HG03025 (cell line): ENCODE results near the gene CDC14B.
"Not testable (repeated sequence)": the region's sequence is repeated elsewhere in the genome, so short reads cannot be mapped to it uniquely, and the experiment has no call there.

Source experiments
- ATAC-seq: cut with Tn5 transposase; IDR thresholded peaks from one replicate; pipeline ENCODE4 v1.9.1; 2021; ENCODE audit warnings: mild to moderate bottlenecking, moderate library complexity; ENCODE audit not compliant: unreplicated experiment, low FRiP score

CDC14B gene

DNA sequence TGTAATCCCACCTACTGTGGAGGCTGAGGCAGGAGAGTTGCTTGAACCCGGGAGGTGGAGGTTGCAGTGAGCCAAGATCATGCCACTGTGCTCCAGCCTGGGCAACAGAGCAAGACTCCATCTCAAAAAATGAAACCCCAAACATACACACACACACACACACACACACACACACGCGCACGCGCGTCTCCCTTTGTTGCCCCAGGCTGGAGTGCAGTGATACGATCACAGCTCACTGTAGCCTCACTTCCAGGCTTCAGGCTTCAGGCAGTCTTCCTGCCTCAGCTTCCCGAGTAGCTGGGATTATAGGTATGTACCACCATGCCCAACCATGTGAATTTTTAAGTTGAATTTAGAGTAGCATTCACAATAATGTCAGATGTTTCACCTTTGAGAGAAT, 13.9 kb upstream of the CDC14B start:
- not testable (repeated sequence) for ATAC-seq

DNA sequence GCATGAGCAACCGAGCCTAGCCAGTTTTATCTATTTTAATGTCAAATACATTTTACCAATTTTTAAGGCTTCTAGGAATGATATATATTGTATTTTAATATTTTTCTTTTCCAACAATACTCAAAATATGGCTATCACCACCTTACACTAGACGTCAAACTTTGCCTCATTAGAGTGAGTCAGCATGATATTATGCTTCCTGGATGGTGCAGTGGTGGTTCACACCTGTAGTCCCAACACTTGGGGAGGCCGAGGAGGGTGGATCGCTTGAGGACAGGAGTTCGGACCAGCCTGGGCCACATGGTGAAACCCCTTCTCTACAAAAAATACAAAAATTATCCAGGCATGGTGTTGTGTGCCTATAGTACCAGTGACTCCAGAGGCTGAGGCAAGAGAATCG, 7.3 kb upstream of the CDC14B start:
- ATAC-seq = no peak

DNA sequence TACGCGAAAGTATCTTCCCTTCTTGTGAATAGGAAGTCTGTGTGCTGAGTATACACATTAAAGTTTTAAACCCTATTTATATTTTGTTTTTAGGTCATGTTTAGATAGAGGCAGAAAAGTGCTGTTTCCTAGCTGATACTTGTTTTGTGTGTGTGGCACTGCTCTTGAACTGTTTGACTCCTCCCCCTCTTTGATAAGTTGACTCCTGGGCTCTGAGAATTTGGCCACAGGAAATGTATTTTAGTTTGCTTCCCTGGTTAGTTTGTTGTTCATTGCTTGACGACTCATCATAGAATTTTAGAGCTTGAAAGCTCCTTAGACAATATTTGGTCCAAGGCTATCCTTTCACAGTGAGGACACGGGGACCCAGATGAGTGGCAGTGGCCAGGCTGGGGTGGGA, 2.0 kb upstream of the CDC14B start:
- ATAC-seq = no peak

DNA sequence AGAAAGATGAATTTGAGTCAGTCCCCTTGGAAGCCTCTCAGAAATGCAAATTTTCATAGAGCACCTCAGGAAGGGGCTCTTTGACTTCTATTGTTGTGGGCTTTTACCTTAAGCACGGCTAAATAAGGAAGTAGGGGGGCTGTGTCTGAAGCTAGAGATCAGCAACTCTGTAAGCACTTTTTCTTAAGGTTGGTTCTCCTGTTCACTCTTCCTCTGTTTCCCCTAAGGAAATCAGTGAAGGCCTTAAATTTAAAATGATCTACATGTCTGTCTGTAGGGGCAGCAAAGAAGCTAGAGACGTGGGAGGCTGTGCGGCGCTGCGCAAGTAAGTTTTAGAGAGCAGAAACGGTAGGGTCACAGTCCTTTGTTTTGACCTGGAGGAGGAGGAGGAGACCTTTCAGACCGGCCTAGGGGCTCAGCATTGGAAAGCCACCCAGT, 1.2 kb upstream of the CDC14B start:
- ATAC-seq = no peak

DNA sequence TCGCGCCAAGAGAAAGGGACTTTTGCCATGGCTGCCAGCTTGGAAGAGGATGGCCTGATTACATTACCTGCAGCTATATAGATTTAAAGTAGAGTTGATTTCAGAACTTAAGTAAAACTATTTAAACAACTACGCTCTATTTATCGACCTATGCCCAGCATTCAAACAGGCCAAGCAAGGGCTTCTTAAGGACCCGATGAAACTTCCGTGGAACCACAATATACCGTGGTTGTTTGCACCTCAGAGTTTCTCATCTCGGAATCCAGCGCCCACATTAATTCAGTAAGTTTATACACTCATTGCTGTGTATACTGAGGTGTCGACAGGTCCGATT, 505 bp upstream of the CDC14B start:
- ATAC-seq = no peak

DNA sequence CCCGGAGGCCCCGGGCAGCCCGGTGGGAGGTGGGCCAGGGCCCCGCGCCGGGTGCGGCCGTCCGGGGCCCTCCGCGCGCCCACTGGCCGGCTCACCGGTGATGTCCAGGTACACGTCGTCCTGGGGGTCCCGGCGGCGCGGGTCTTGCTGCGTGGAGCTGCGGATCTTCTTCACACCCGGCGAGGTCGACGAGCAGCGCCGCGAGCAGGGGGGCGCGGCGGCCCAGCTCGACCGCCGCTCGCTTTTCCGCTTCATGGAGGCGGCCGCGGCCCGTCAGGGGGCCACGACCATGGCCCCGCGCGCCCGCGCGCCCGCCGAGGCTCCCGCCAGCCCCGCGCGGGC, 548 bp downstream of the CDC14B start:
- ATAC-seq = no peak

DNA sequence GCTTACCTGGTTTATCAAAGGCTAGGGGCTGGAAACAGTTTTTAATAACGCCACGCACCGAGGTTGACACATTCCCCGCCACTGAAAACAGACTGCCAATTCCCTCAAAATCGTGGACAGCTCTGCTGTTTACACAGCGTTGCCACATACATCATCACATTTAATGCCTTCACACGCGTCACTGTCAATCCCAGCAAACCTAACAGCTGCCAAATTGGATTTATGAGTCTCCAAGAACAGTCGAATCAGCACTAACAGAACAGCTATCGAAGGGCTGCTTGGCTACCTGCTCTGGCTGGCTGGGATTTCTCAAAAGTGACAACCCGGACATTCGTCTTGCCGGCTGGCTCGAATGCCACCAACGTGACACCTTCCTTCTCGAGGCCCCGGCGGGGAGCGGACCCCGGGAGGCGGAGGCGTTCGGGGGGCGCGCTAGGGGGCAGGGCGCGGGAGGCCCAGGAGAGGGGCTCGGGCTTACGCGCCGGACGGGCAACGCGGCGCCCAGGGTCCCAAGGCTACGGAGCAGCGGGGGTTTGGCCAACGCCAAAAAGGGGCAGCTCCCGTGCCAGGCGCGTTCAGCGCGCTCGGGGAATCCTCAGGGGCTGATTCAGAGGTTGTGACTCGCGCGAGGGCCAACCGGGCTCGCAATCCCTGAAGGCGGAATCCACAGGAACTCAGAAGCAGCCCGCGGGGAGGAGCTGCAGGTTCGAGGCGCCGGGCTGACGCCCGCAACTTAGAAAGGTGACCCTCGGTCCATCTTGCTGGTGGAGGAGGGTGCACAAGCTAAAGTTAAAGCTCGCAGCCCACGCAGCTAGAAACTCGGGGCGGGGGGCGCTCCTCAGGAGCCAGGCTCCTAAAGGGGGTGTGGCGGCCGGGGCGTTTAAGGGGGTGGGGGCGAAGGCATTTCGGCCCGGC, 1.2 kb downstream of the CDC14B start:
- ATAC-seq = no peak

DNA sequence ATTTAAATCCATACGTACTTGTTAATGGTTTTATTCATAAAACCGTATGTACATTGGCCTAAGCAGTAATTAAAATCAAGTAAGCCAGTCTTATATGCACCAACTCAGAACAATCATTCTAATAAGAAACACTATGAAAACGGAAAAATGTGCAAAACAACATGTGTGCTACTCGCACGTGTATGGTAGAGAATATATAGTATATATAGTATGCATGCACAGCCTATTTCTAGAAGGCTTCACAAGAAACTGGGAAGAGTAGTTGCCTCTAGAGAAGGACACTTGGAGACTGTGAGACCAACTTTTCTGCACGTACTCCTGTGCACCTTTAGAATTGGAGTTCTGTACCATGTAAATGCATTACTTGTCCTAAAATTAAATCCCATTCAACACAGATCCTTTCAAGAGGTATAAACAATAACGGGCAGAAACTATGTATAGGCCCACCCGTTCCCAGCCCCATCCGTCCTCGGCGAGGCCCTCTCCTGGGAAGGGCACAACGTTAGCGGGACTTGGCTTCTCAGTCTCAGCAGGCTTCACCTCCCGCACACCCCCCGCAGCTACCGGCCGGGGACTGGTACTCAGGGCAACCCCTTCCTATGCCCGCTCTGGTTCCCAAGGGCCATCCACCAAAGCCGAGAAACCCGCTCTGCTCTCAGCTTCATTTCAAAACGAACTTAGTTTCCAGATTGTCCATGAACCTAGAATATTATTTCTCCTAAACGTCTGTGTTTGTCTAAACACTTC, 2.0 kb downstream of the CDC14B start:
- ATAC-seq = no peak

DNA sequence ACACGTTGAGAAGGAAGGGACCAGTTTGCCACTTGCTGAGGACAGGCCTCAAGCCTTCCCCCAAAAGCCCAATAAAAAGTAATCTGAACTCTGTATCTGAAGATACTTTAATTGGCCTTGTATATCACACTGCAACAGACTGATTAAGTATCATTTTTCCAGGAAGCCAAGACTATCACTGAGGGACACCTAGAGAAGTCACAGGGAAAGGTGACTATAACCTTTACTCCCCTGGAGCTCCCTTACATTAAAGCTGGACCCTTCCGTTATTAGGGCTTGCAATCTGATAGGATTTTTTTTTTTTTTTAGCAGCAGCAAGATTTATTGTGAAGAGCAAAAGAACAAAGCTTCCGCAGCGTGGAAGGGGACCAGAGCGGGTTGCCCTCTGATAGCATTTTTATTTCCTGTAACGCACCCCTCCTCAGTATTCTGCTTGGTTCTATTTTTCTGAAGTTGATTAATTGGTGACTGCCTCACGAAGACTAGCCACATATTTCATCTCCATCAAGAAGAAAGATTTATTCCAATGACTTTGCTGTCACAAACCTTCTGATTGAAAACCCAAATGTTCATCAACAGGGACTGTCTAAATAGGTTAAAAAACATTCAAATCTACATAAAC, 2.7 kb downstream of the CDC14B start:
- no peak for ATAC-seq

DNA sequence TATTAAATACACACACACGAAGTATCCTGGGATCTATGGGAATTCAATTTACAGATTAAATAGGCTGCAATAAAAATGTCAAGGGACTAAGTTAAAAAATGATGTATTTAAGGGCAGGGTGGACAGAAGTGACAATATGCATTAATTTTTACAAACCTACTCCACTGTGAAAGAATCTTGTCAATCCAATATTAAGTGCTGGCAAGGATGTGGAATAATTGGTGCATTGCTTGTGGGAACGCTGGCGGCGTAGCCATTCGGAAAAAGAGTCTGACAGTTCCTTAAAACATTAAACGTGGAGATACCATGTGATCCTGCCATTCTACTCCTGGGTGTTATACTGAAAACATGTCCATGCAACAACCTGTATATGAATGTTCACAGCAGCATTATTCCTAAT, 4.2 kb downstream of the CDC14B start:
- no peak for ATAC-seq

DNA sequence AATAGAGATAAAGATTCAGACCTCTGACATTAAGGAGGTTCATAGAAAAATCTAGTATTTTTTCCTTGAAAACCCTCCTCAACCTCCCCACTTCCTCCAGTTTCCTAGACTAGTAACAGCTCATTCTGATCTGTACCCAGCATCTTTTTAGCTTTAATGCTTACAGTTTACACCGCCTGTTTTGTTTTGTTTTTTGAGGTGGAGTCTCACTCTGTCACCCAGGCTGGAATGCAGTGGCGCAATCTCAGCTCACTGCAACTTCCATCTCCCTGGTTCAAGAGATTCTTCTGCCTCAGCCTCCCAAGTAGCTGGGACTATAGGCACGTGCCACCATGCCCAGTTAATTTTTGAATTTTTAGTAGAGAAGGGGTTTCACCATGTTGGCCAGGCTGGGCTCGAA, 5.0 kb downstream of the CDC14B start:
- ATAC-seq = not testable (repeated sequence)

DNA sequence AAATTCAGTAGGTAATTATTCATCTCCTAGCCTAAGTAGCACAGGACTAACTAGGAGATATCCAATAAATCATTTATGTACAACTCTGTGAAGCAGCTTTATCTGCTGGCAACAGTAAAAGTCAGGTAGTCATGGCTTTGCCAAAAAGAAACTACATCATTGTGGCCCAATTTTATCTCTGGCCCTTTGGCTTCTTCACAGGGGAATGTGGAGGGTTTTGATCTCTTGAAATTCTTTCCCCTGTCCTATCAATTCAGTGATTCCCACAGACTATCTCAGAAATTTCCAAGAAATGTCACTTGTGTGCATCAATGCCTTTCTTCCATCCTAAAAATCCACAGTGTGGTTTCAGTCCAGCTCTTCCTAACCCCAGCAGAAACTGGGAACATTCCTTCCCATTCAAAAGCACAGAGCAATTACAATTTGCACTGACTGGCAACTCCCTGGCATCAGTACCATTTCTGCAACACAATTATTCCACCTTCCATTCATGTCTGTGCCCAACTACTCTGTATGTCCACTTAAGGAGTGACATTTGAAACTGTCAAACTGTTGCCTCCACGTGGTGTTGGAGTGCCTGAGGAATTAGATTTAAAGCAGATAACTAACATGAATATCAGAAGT, 6.6 kb downstream of the CDC14B start:
- no peak for ATAC-seq

DNA sequence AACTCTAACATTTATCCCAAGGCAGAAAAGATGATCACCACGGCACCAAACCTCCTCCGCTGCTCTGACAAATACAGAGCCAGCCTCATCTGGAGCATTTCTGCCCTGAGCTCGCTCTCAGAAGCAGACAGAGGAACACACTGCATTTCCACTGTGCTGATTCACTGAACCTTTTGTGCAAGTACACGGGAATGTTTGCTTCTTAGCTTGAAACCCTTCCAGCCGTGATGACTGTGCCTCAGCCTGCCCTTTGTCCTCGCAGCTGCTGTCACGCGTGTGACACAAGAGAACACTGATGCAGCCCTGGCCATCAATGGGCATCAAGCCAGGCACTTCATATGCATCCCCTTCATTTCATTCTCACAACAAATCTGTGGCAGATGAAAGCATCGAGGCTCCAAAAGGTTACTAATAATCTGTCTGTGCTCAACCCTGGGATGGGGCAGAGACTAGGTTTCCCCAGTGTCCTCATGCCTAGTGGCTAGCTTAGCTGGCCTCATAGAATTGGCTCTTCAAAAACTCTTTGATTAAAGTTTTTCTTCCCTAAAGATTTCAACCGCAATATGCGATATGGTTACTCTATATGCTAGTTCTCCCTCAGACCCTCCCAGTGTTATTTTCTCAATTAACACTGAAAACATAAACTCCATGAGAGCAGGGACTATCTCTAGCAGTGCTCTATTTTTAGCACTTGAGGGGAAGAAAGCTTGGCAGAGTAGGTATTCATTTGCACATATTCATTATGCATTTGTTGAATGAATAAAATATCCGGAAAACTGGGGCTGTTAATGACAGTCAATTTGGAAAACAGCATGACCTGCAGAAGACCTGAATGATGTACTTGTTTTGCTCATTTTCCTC, 7.3 kb downstream of the CDC14B start:
- no peak for ATAC-seq

DNA sequence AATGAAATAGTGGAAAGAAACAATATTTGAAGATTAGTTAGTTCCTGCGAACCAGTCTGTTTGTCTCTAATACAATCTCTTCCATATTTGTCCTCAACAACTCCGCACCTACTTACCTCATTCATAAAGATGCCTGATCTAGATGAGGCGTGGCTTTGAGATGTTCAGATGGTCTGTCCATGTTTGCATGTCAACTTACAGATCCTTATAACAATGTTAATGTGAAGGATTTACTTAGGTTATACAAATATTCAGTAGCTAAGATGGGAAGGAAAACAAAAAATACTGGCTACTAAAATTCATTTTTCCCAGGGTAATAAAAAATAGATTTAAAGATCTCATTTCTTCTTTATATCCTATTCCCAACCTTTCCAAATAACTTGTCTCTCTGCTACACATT, 8.3 kb downstream of the CDC14B start:
- no peak for ATAC-seq

DNA sequence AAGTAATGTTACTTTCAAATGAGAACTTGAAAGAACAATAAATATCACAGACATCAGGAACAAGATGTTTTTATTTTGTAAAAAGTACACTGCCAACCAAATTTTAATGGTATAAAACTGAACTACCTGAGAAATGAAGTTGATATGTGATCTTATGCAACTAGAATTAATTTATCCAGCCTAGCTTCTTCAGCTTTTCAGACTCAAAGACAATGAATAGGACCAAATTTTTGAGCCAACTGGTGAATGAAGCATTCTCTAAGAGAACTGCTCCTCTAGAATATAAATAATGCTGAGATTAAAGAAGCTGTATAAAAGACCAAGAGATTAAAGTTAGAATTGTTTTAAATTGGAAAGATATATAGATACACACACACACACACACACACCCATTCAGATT, 9.9 kb downstream of the CDC14B start:
- no peak for ATAC-seq

DNA sequence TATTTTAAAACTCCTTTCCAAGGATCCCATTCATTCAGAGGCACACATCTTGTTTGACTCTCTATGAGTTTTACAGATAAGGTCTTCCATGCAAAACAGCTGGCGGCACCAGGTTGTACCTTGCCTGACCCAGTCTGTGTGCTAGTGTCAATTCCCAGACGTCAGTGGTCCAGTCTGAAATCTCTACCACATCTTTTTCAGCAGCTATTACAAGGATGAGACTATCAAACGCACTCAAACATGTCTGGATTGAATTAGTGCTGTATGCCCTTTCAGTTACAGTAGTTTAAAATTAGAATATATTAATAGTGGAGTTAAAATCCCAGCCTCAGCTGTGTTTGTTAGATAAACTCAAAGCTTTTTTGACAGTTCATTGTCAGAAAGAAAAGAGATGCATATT, 11.7 kb downstream of the CDC14B start:
- no peak for ATAC-seq

DNA sequence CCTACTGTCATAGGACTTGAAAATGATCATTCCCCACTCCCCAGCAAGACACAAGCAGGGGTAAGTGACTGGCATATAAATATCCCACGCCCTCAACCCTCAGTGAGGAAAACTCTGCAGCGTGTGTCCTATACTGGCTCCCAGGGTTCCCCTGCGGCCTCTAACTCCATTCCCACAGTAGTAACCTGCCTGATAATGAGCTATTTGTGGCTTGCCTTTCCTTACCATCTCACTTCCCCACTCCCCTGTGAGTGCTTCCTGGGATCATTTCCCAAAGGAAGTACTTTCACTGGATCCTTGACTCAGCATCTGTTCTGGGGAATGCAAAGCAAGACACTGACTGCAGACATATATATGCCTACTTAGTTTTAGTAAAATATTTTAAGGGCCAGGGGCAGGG, 14.3 kb downstream of the CDC14B start:
- no peak for ATAC-seq

DNA sequence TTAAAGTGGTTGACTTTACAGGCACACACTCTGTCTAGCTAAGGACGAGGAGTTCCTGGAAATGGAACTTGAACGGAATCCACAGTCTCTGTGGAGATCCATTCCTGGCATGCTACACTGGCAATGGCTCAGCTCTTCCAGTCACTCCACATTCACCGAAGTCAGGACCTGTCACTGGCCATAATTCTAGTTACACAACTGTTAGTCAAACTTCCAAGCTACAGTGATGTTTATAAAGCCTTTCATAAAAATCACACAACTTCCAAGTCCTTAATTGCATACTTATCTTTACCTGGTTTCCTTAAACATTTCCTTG, 15.7 kb downstream of the CDC14B start:
- no peak for ATAC-seq

DNA sequence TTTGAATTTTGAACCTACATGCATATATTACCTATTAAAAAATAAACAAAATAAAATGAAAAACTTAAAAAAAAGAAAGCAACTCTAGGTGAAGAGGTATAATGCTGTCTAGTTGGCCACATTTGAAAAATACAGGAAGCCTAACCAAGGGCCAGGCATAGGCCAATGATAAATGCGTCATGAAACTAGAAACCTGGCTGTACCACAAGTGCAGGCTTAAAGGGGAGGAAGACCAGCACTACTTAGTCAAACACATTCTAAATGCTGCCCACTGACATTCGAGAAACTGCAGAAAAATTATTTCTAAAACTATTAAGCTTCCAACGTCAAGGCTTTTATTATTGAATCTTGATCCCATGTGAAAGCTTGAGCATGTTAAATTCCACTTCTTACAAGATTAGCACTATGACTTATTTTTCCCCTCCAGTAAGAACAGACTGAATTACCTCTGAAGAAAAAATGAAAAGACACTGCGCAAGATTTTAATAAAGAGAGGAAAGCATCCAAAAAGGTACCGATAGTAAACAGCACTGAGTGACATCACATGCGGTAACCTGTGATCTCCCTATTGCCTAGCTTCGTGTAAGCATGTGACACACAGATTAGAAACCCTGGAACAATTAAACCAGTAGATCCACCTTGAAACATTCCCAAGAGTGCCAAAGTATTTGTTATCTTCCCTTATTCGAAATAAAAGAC, 16.2 kb downstream of the CDC14B start:
- no peak for ATAC-seq

DNA sequence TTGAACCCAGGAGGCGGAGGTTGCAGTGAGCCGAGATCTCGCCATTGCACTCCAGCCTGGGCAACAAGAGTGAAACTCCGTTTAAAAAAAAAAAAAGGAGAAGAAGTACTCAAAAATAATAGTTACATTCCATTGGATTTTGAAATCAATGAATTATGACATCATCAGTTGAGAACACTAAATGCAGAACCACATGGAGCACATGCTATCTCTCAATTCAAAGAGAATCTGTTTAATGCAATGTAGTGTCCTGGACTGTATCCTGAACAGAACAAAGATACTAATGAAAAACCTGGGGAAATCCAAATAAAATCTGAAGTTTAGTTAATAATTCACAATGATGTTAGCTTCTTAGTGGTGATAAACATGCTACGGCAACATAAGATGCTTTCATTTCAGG, 20.3 kb downstream of the CDC14B start:
- no peak for ATAC-seq
